Upper lobe of left lung (tissue), 4 donors: ENCODE data around the gene NREP.

Experiments used
- POLR2A ChIP-seq, 4 donors: fragments of 450-650 bp; IDR thresholded peaks; one replicate each; pipeline ENCODE4 v1.5.1; 2016 to 2017; ENCODE audit warnings: antibody characterized with exemption in 4 of 4, mild to moderate bottlenecking in 2 of 4
- TF ChIP-seq, protein P1 (sequence below), 6 experiments: fragments of 450-650 bp in 4 of 6; fragments of 200-600 bp in 2 of 6; sonication (generic) in 2 of 6; IDR thresholded peaks; one replicate each; pipeline ENCODE4 v1.5.1; 2016 to 2019; ENCODE audit warnings: antibody characterized with exemption in 6 of 6

DNA sequence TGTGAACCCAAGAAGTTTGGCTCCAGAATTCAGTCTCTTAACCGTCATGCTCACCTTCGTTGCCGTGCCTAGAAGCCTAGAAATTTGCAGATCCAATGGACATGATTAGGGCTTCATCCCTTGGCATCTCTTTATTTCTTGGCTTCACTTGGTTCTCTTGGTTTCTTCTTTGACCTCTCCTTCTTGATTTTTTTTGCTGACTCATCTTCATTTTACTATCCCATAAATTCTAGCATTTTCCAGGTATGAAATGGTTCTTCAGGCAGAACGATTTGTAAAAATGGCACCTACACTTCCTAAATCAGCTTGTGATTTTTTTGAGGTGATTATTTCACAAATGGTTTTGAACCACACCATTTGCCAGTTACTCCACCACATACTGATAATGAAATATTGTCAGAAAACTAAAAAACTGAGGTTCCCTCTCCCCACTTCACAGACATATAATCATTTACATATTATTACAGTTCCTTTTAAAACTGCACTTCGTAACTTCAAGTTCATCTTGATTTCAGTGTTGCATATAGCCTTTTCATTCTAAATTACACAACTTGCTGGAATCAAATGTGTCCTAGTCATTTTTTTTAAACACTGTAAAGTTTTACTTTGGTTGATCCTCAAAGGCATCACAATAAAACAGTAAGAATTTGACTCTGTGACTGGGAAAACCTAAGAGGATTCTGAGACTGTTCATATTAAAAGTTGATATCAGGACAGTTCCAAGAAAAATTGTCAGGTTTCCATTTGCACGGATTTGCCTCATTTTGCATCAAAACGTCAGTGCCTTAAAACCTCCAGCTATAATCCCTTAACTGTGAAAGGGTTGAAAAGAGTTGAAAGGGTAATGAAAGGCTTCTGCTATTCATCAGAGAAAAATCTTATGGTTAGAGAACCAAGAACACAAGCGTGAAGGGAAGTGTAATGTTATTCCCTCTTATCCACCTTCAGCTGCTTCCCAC lies 8.9 kb upstream of the NREP start:
- no peak for TF ChIP-seq POLR2A (IDR thresholded peaks at IDR 0.05)
- TF ChIP-seq, protein P1, sequence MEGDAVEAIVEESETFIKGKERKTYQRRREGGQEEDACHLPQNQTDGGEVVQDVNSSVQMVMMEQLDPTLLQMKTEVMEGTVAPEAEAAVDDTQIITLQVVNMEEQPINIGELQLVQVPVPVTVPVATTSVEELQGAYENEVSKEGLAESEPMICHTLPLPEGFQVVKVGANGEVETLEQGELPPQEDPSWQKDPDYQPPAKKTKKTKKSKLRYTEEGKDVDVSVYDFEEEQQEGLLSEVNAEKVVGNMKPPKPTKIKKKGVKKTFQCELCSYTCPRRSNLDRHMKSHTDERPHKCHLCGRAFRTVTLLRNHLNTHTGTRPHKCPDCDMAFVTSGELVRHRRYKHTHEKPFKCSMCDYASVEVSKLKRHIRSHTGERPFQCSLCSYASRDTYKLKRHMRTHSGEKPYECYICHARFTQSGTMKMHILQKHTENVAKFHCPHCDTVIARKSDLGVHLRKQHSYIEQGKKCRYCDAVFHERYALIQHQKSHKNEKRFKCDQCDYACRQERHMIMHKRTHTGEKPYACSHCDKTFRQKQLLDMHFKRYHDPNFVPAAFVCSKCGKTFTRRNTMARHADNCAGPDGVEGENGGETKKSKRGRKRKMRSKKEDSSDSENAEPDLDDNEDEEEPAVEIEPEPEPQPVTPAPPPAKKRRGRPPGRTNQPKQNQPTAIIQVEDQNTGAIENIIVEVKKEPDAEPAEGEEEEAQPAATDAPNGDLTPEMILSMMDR (IDR thresholded peaks at IDR 0.05): no peak
